ENCODE results near the gene KCND2.
"Not testable (repeated sequence)": the region's sequence is repeated elsewhere in the genome, so short reads cannot be mapped to it uniquely, and the experiment has no call there.

Gene KCND2

GRCh38 chr7:120272701-120273475 lies at the start of gene KCND2:
Gene KCND2, plus strand, starts transcription at chr7:120273175.
- DNase-seq, result peak; percentile 84

DNA sequence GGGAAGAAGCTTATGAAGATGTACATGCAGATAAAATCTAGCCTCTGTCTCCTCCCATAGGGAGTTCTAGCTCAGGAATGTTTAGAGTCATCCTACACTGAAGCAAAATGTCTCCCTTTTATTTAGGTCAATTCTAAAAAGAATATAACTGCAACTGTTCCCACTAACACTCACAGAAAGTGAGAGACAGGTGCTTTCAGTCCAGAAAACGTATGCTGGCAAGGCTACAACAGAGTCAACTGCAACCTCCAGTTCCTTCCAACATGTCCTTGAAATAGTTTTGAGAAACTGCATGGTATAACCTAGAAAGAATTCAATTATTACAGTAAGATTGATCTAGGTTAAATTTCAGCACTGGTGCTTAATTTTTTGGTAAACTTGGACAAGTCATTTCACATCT lies 46.8 kb upstream of the KCND2 start:
- no peak for DNase-seq

DNA sequence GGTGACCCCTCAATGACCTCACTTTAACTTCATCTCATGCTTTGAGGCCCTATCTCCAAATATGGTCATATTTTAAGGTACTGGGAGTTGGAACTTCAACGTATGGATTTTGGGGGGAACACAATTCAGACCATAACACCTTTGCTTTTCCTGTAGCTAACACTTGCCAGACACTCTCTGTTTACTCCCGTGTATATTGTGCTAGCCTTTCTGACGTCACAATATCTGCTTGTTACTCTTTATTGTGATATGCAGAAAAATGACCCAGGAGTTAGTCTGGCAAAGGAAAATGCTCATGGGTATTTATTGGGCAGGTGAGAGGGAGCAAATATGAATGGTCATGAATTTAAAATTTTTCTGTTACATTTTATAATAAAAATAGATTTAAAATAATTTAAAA lies 45.7 kb upstream of the KCND2 start:
- DNase-seq, result no peak

DNA sequence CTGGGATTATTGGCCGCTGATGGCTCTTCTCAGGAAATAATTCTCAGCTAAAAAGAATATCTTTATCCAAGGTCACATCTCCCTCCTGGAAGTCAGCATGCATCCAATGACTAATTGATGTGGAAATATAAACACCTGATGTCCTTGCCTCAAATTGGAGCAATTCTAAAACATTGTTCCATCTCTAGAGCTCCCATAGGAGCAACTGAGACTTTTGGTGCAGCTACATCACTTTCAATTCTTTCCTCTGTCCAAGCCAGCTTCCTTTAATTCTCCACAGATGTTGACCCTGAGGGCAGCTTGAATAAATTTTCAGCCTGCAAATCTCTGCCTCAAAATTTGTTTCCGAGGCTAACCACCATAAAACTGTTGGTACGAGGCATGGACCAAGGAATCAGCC lies 43.9 kb upstream of the KCND2 start:
- DNase-seq, result peak; percentile 6

DNA sequence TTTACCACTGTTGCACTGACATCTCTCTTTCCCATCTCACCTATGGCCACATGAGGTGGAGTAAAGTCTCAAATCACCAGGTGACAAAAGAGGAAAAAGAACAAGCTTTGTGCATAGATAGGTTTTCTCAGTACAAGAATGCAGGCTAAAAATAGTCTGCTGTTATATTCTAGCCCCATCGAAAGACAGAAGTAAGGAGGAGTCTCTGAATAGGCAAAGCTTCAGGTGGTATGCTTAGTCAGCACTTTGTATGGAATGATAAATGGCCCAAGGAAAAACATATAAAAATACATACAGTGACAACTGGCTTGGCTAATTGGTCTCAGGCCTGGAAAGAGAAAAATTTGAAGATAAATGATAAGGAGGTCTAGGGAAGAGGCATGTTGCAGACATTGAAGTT lies 39.6 kb upstream of the KCND2 start:
- no peak for DNase-seq

- DNase-seq, result not testable (repeated sequence)
Measured at GRCh38 chr7:120240350-120240749, 32.6 kb upstream of the KCND2 start.

- no peak for DNase-seq
Measured at GRCh38 chr7:120241973-120242372, 31.0 kb upstream of the KCND2 start.

- no peak for DNase-seq
Measured at GRCh38 chr7:120254845-120255244, 18.1 kb upstream of the KCND2 start.

DNA sequence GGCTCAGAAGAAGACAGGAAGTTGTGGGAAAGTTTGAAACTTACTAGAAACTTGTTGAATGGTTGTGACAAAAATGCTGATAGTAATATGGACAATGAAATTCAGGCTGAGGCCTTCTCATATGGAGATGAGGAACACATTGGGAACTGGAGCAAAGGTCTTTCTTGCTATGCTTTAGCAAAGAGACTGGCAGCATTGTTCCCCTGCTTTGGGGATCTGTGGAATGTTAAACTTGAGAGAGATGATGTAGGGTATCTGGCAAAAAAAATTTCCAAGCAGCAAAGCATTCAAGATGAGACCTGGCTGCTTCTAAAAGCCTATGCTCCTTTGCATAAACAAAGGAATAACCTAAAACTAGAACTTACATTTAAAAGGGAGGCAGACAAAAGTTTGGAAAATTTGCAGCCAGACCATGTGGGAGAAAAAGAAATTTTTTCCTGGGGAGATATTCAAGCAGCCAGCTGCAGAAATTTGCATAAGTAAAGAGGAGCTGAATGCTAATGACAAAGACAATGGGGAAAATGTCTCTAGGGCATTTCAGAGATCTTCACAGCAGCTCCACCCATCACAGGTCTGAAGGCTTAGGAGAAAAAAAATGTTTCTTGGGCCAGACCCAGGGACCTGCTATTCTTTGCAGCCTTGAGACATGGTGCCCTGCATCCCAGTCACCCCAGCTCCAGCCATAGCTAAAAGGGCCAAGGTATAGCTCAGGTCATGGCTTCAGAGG lies 16.5 kb upstream of the KCND2 start:
- no peak for DNase-seq

GRCh38 chr7:120259386-120259785 lies 13.6 kb upstream of the KCND2 start:
- DNase-seq, result no peak

DNA sequence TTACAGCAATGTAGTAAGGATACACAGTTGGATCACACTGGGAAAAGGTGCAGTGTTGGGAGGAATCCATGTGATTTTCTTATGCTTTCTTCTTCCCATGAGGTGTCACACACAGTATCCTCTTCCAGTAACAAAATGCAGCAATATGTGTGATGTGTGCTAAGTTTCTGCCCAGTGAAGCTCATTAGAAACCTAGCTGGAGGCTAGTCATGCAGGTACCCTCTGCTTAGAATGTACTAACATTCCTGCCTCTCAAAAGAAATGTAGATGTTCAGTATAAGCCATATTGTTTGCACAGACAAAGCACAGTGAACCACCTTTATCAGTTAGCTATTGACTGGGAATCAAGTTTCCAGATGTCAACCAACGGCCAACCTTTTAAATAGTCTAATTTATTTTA lies 12.9 kb upstream of the KCND2 start:
- no peak for DNase-seq

DNA sequence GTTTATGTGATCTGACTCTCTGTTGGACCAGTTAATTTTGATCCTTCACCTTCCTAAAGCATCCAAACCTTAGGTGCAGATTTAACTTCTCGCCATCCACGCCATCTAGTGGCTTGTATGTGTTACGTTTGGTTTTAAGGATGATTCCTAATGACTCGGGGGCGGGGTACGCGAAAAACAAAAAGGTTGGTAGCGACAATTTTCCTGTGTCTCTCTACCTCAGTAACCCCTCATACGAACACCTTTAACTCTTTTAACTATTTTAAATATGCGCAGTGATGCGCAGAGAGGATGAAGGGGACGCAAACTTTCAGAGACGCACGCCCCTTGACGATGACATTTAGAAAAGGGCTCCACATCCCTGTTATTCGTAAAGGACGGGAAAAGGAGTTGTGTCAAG lies 714 bp upstream of the KCND2 start:
- DNase-seq, result no peak

- DNase-seq, result peak; percentile 87
Measured at GRCh38 chr7:120273476-120273975, 551 bp downstream of the KCND2 start.

GRCh38 chr7:120274482-120274881 lies 1.5 kb downstream of the KCND2 start:
- DNase-seq, result peak; percentile 12

- DNase-seq, result no peak
Measured at GRCh38 chr7:120274899-120275298, 1.9 kb downstream of the KCND2 start.

GRCh38 chr7:120276720-120277119 lies 3.7 kb downstream of the KCND2 start:
- DNase-seq, result no peak

- DNase-seq, result no peak
Measured at GRCh38 chr7:120278773-120279172, 5.8 kb downstream of the KCND2 start.

GRCh38 chr7:120280743-120281142 lies 7.8 kb downstream of the KCND2 start:
- DNase-seq, result no peak

- DNase-seq, result no peak
Measured at GRCh38 chr7:120293027-120293426, 20.1 kb downstream of the KCND2 start.

DNA sequence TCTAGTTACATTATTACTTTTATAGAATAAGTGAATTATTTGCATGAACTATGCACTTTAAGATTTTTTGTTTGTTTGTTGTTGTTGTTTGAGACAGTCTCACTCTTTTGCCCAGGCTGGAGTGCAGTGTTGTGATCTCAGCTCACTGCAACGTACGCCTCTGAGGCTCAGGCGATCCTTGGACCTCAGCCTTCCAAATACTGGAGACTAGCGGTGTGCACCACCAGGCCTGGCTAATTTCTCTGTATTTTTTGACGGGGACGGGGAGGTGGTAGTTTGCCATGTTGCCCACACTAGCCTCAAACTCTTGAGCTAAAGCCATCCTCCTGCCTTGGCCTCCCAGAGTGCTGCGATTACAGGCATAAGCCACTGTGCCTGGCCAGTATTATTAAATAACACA lies 29.2 kb downstream of the KCND2 start:
- DNase-seq, result no peak

DNA sequence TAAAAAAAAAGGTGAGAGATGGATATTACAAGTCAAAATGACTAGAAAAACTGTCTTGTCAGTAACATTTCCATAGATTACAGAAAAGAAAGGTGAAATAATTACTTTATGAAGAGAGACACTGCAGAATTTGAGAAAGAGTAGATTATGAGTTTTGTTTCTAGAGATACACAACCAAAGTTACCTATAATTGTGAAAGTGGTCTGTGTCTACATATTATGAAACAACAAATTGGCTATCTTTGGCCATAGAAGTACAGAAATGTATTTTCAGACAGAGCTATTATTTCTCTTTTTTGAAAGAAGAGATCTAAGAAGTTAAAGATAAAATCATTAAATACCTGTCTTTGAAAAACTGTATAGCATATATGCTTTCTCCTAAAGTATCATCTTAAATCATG lies 30.1 kb downstream of the KCND2 start:
- DNase-seq, result no peak

DNA sequence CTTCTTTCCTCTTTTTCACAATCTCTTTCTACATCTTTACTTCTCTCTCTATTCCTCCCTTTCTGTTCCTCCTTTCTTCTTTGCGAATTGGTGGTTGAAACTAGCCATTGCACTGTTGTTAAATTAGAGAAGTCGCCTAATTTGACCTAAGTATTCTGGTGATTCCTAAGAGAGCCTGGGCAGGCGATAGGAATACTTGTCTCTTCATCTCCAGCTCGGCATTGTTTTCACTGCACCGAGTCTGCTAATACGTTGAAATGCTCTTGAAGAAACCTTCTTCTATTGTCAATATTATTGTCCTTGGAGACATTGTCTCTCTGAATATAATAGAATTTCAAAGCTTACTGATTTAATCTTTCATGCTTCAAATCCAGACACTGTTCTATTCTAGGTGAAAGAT lies 31.7 kb downstream of the KCND2 start:
- no peak for DNase-seq

DNA sequence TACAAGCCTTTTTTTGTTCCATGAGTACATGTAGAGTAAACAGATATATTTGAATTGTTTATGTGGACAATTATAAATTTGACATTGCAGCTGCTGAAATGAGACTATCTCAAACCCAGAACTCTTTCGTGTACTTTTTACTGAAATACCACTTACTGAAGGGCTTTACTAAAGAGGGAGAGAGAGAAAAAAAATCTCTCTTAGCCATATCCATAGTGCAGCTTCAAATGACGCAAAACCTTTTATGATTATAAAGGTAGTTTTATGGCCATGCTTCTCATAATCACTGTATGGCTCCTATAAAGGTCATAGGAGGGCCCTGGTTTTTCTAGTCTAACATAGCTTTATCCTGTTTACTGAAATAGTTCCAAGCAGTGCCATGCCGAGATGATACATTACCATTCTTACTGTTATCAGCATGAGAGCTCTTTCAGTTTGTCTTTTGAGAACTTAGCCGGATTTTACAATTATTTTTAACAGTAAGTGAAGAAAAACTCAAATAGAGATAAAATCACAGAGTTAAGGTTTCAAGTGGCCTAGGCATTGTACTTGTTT lies 35.1 kb downstream of the KCND2 start:
- DNase-seq, result no peak

All from eye (tissue), 1 donor.